Epithelial cell of proximal tubule (primary cell): Measurements from ENCODE around the gene METTL4. TPM values are rescaled to one million over a fixed set of nuclear protein-coding genes. Genes with fewer than 3 reads are reported as not detected.

ENCODE experiments used
- DNase-seq: peaks from one replicate; pipeline ENCODE4 v3.0.0-alpha.2; 2011; ENCODE audit warnings: low read depth
- H3K4me3 ChIP-seq: 2 replicates; pipeline ENCODE4 v1.5.1; 2011; ENCODE audit warnings: low read depth, mild to moderate bottlenecking, low read length
- total RNA-seq: library from RNA; depleted of rRNA; stranded (reverse); fragments of >200 nt; gene quantifications from 2 replicates; pipeline ENCODE4 v1.2.3, GENCODE V29; 2015
- TF ChIP-seq, protein P1 (sequence below): conservative IDR thresholded peaks from 2 replicates; pipeline ENCODE4 v1.5.1; 2012; ENCODE audit warnings: low read depth, mild to moderate bottlenecking, low read length

Gene METTL4, protein sequence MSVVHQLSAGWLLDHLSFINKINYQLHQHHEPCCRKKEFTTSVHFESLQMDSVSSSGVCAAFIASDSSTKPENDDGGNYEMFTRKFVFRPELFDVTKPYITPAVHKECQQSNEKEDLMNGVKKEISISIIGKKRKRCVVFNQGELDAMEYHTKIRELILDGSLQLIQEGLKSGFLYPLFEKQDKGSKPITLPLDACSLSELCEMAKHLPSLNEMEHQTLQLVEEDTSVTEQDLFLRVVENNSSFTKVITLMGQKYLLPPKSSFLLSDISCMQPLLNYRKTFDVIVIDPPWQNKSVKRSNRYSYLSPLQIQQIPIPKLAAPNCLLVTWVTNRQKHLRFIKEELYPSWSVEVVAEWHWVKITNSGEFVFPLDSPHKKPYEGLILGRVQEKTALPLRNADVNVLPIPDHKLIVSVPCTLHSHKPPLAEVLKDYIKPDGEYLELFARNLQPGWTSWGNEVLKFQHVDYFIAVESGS
- total RNA-seq, result 6.4 and 7.8 TPM in 2 replicates

DNA sequence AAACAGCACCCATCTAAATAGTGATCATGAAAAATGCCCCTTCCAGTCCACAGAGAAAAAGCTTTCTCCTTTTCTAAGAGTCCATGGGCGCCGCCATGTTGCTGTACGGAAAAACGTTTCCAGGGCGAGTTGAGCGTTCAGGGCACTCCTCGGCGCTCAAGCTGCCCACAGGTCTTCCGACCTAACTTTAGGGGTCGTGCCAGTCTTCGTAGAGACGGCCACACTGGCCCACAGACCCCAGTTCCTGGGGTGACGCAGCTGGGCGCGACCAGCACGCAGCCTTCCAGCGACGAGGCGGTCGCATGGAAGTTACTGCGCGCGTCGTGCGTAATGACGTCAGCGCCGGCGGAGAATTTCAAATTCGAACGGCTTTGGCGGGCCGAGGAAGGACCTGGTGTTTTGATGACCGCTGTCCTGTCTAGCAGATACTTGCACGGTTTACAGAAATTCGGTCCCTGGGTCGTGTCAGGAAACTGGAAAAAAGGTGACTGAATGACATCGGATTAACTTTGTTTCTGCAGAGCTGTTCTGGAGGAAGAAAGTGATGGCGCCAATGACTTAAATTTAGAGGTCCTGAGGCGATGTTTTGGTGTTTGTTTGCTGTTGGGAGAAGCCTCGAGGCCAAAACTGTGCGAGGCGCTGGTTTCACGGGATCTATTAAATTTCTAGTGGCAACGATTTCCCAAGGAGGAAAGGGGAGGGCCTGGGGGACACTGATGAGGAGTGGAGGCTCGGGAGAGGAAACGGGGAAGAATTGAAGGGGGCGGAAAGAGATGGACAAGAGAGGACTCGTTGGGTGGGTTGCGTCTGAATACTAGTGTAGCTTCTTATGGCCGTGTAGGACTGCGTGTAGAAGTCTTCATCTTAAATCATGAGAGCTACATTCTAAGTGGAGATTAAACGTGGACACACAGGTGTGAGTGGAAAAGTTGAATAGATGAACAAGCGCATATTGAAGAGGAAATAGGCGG is at the start of gene METTL4, which contains the start of gene NDC80:
Gene METTL4 (minus strand): TSS at position 306 of the 971 bp plus-strand sequence. CDS start 4,289 bp downstream, outside the sequence.
Gene NDC80 (plus strand): TSS at position 358 of the 971 bp plus-strand sequence. CDS start 1,429 bp downstream, outside the sequence.
- TF ChIP-seq, protein P1, sequence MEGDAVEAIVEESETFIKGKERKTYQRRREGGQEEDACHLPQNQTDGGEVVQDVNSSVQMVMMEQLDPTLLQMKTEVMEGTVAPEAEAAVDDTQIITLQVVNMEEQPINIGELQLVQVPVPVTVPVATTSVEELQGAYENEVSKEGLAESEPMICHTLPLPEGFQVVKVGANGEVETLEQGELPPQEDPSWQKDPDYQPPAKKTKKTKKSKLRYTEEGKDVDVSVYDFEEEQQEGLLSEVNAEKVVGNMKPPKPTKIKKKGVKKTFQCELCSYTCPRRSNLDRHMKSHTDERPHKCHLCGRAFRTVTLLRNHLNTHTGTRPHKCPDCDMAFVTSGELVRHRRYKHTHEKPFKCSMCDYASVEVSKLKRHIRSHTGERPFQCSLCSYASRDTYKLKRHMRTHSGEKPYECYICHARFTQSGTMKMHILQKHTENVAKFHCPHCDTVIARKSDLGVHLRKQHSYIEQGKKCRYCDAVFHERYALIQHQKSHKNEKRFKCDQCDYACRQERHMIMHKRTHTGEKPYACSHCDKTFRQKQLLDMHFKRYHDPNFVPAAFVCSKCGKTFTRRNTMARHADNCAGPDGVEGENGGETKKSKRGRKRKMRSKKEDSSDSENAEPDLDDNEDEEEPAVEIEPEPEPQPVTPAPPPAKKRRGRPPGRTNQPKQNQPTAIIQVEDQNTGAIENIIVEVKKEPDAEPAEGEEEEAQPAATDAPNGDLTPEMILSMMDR, result no peak
- peak within 1 kb of the TSS; percentile 80 for H3K4me3 ChIP-seq
- peak; percentile 50 for DNase-seq

DNA sequence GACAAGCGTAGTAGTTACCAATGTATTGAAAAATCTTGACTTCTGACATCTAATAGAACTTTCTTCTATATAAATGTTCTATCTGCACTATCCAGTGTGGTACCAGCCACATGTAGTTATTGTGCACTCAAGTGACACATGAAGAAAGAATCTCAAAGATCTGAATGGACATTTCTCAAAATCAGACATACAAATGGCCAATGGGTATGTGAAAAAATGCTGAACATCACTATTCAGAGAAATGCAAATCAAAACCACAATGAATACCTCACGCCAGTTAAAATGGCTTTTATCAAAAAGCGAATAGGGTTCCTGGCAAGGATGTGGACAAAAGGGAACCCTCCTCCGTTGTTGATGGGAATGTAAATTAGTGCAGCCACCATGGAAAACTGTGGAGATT is 46.7 kb upstream of the METTL4 start:
- no peak overlapping the region for H3K4me3 ChIP-seq
- TF ChIP-seq, protein P1, result no peak
- no peak for DNase-seq

DNA sequence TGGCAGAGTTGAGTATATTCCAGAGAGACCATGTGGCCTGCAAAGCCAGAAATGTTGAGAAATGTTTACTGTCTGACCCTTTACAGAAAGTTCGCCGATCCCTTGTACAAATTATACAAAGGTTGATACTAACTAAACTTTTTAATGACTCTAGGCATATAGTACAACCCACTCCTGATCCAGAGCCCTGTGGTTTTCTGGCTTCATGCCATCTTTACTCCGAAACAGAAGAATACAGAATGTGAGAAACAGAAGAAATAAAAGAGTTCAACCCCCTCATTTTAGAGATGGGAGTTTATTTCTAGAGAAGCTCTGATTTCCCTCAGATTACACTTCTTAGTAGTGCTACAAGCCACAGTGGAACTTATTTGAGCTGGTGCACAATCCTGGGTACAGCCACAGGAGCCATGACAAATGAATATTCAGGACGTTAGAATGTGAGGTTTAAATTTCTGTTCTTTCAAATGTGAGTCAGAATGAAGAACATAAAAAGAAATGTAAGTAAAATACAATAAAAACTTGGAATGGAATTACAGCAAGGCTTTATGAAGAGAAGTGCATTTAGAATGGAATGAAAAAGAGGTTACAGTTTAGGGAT is 46.2 kb upstream of the METTL4 start:
- no peak for DNase-seq
- TF ChIP-seq, protein P1, result no peak
- no peak overlapping the region for H3K4me3 ChIP-seq

DNA sequence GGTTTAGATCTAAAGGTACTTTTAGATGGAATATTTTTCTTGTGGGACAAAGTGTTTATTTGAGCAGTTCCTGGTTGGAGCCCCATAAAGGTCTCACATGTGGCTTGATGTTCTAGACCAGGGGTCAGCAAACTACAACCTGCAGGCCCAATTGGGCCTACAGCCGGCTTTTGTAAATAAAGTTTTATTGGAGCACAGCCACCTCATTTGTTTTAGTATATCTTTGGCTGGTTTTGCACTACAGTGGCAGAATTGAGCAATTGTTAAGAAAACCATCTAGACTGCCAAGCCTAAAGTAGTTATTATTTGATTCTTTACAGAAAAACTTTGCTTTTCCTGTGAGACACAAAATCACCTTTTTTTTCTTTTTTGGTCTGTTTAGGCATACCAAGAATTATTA is 41.7 kb upstream of the METTL4 start:
- H3K4me3 ChIP-seq, result no peak overlapping the region
- DNase-seq, result no peak
- TF ChIP-seq, protein P1, result no peak

DNA sequence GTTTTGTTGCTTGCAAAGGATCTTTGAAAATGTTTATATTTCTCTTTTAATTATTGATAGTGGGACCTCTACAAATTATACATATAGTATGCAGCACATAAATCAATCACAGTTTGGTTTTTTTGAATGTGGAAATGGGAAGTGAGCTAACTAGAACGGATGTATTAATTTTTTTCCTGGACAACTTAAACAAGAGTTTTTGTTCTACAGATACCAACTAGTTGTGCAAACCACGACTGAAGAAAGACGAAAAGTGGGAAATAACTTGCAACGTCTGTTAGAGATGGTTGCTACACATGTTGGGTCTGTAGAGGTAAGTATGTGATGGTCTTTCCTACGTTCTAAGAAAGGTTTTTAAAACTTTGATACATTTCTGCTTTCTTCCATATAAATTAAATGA is 39.2 kb upstream of the METTL4 start:
- no peak for DNase-seq

DNA sequence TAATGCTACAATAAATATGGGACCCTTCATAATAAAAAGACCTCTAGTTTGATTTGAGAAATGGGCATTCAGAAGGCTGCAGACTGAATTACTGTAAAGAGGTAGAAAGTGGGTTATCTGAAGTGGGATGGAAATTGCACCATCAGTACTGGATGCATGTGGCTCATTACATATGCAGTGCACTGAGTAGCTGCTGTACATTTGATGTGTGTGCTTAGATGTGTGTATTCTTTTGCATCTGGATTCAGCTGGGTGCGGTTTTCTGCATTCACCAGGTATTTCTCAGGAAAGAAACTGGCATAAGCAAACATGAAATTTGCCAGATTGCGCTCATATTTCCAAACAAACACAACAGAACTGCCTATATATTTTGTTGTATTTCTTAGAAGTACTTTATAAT is 38.3 kb upstream of the METTL4 start:
- TF ChIP-seq, protein P1, result no peak
- no peak overlapping the region for H3K4me3 ChIP-seq
- no peak for DNase-seq

More for the DNA sequence above, 39.2 kb upstream of the METTL4 start:
- no peak overlapping the region for H3K4me3 ChIP-seq
- TF ChIP-seq, protein P1, result no peak
